T-helper 17 cell (primary cell): Measurements from ENCODE around the gene BAK1. TPM values are rescaled to one million over a fixed set of nuclear protein-coding genes. Genes with fewer than 3 reads are reported as not detected.
"Not testable (repeated sequence)": the region's sequence is repeated elsewhere in the genome, so short reads cannot be mapped to it uniquely, and the experiment has no call there.

ENCODE experiments used
- ATAC-seq: fragments of 150-1000 bp; cut with Tn5 transposase; 2 replicates; pipeline ENCODE4 v1.10.0; 2021; ENCODE audit warnings: mild to moderate bottlenecking, moderate library complexity
- DNase-seq, 3 donors: peaks; one replicate each; pipeline versions ENCODE4 v3.0.0 to v3.0.0-alpha.2; 2020 to 2021
- H3K9me3 ChIP-seq: one replicate; pipeline ENCODE4 v1.7.0; 2013; ENCODE audit warnings: low read length, mild to moderate bottlenecking; ENCODE audit not compliant: control insufficient read depth, poor library complexity, severe bottlenecking
- H3K27ac Mint-ChIP-seq: one replicate; pipeline ENCODE4 v1.8.0; 2022; ENCODE audit warnings: mild to moderate bottlenecking, moderate library complexity, mixed read lengths
- H3K27me3 Mint-ChIP-seq: one replicate; pipeline ENCODE4 v1.8.0; 2022; ENCODE audit warnings: mixed read lengths
- H3K36me3 Mint-ChIP-seq: one replicate; pipeline ENCODE4 v1.8.0; 2022; ENCODE audit warnings: low read depth, mixed read lengths
- H3K4me1 Mint-ChIP-seq: one replicate; pipeline ENCODE4 v1.8.0; 2022; ENCODE audit warnings: mild to moderate bottlenecking, mixed read lengths
- H3K4me3 Mint-ChIP-seq: one replicate; pipeline ENCODE4 v1.8.0; 2022; ENCODE audit warnings: mild to moderate bottlenecking, moderate library complexity, mixed read lengths
- total RNA-seq, 4 donors: library from RNA in 2 of 4; stranded (reverse) in 2 of 4; gene quantifications; one replicate each; pipeline ENCODE4 v1.2.3 and lab custom pipeline; 2022 to 2026

BAK1 gene
- total RNA-seq, 2 donors from 2014 or later: 27.7 to 34.6 TPM

DNA sequence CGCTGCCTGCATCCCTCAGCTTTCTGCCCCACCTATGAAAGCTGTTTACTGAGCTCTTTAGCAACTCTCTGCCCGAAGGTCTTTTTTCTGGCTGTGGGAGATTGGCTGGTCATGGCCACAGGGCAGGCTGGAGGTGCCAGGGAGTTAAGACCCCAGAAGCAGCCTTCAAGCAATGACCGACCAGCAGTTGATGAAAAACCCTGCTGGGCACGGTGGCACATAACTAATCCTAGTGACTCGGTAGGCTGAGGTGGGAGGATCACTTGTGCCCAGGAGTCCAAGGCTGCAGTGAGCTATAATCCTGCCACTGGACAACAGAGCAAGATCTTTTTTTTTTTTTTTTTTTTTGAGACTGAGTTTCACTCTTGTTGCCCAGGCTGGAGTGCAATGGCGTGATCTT lies 20.7 kb upstream of the BAK1 start:
- H3K9me3 ChIP-seq: no peaks in the 10 kb centered on the region
- H3K4me1 Mint-ChIP-seq: peaks cover 7% of the 10 kb centered on the region
- ATAC-seq (no peak), DNase-seq (no peak)
- no peaks in the 10 kb centered on the region for H3K36me3 Mint-ChIP-seq
- no peak overlapping the region for H3K27ac Mint-ChIP-seq
- peaks cover 8% of the 10 kb centered on the region for H3K27me3 Mint-ChIP-seq
- H3K4me3 Mint-ChIP-seq: no peak overlapping the region

DNA sequence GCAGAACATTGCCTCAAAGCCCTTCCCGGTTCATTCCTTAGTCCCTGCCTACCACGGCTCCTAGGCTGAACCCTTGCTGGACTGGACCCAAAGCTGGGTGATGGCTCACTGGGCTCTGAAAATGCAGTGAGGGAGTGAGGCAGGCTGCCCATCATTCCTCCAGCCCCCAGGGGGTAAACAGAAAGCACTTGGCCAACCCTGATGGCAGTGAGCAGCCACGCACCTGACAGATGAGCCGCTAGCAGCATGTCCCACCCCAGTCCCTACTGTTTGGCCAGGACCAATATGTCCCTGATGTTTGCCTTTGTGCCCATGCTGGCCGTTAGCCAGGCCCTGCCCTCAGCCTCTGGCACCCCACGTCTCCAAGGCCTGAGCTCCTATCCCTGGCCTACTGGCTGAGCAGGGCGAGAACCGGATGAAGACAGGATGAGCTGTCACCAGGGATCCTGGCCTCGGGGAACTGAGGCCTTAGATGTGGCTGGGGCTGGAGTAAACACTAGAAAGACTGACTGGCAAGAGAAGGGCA lies 19.4 kb upstream of the BAK1 start:
- H3K9me3 ChIP-seq: no peaks in the 10 kb centered on the region
- ATAC-seq (no peak), DNase-seq (no peak)
- no peak overlapping the region for H3K4me3 Mint-ChIP-seq
- H3K27ac Mint-ChIP-seq: no peak overlapping the region
- peaks cover 10% of the 10 kb centered on the region for H3K4me1 Mint-ChIP-seq
- peaks cover 8% of the 10 kb centered on the region for H3K27me3 Mint-ChIP-seq
- H3K36me3 Mint-ChIP-seq: no peaks in the 10 kb centered on the region

GRCh38 chr6:33597551-33598322 lies 17.7 kb upstream of the BAK1 start:
- Mint-ChIP-seq H3K36me3 (no peaks in the 10 kb centered on the region), H3K4me3 (no peak overlapping the region), H3K4me1 (peaks cover 15% of the 10 kb centered on the region), H3K27ac (no peak overlapping the region), H3K27me3 (peaks cover 3% of the 10 kb centered on the region)
- no peaks in the 10 kb centered on the region for H3K9me3 ChIP-seq
- ATAC-seq (no peak), DNase-seq (no peak)

GRCh38 chr6:33596894-33597293 lies 16.8 kb upstream of the BAK1 start:
- H3K36me3 Mint-ChIP-seq, DNase-seq, H3K4me3 Mint-ChIP-seq, ATAC-seq, H3K9me3 ChIP-seq, H3K27me3 Mint-ChIP-seq: not testable (repeated sequence)
- Mint-ChIP-seq H3K27ac (peak overlapping the region; percentile 69), H3K4me1 (peaks cover 22% of the 10 kb centered on the region)

DNA sequence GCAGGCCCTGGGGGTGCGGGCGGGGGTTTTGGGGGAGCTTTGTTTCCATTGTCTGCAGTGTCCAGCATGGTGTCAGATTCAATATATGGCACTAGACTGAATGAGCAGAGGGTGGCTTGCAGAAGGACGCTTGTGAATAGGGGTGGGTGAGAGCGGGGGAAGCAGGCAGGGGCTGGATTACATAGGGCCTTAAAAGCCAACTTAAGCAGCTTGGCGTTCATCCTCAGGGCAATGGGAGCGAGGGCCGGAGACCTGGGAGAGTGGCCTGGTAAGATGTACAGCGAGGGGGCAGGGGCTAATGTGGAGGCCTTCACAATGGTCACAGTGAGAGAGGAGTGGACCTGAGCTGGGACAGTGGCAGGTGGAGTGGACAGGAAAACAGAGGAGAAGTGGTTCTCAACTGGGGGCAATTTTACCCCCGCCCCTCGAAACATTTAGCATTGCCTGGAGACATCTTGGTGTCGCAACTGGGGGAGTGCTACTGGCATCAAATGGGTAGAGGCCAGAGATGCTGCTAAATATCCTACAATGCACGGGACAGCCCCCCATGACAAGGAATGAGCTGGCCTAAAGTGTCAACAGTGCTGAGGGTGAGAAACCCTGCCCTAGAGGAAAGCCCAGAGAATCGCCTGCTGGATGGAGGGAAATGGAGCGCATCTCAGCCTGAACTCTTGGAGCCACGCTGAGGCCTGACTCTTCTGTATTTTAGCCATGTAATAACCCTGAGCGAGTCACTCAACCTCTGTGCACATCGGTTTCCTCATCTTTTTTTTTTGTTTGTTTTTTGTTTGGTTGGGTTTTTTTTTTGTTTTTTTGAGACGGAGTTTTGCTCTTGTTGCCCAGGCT lies 15.1 kb upstream of the BAK1 start:
- no peaks in the 10 kb centered on the region for H3K9me3 ChIP-seq
- DNase-seq (no peak), ATAC-seq (no peak)
- Mint-ChIP-seq H3K27ac (no peak overlapping the region), H3K4me3 (peak overlapping the region; percentile 66), H3K36me3 (no peaks in the 10 kb centered on the region), H3K4me1 (peaks cover 27% of the 10 kb centered on the region), H3K27me3 (no peaks in the 10 kb centered on the region)

GRCh38 chr6:33593414-33593727 lies 13.3 kb upstream of the BAK1 start:
- Mint-ChIP-seq H3K4me3 (peak overlapping the region; percentile 89), H3K27ac (peak overlapping the region; percentile 88), H3K4me1 (peaks cover 27% of the 10 kb centered on the region), H3K27me3 (no peaks in the 10 kb centered on the region), H3K36me3 (no peaks in the 10 kb centered on the region)
- ATAC-seq (no peak), DNase-seq (no peak)
- H3K9me3 ChIP-seq: no peaks in the 10 kb centered on the region

DNA sequence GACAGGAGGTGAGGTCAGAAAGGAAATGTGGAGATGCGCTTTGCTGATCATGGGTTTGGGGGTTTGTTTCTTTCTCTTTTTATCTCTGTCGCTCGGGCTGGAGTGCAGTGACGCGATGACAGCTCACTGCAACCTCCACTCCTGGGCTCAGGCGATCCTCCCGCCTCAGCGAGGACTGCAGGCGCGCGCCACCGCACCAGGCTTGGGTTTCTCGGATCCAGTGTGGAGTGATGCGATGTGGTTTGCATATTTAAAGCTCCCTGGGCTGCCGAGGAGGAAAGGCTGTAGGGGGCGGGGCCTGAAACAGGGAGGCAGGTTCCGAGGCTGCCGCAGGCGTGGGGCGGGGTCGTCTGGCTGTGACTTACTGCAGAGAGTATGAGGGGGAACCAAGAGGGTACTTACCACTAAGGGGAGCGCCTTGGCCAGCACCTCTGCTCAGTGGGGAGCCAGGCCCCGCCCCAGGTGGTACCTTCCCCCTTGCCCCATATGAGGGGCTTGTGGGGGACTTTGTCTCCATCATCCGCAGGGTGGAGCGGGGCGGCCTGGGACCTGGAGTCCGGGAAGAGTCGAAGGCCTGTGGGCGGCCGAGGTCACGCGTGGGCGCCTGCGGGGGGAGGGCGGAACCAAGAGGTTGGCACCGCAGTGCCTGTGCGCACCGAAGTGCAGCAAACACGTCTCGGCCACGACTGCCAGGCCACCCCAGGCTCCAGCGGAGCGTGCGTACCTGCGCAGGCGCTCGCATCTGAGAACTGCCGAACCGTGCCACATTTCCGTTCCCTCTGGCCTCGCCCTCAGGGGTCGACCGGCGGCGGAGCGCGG lies 12.7 kb upstream of the BAK1 start:
- H3K27ac Mint-ChIP-seq: peak overlapping the region; percentile 88
- ATAC-seq: peak; percentile 83
- H3K27me3 Mint-ChIP-seq: no peaks in the 10 kb centered on the region
- H3K4me1 Mint-ChIP-seq: peaks cover 27% of the 10 kb centered on the region
- H3K36me3 Mint-ChIP-seq: no peaks in the 10 kb centered on the region
- no peaks in the 10 kb centered on the region for H3K9me3 ChIP-seq
- DNase-seq: peak; percentile 27 to 38 (median 29)
- peak overlapping the region; percentile 89 for H3K4me3 Mint-ChIP-seq

DNA sequence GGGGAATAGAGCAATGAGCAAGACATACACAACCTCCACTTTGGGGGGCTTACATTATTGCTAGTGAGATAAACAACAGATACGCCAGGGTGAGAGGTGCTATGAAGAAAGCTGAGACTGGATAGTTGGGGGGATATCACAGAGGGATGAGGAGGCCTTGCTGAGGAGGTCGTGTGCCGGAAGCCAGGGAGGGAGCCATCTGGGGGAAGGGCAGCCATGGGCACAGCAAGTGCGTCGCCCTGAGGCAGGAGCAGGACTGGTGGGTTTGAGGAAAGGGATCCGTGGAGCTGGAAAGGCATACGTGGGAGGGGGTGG lies 12.2 kb upstream of the BAK1 start:
- no peak for DNase-seq
- peak overlapping the region; percentile 89 for H3K4me3 Mint-ChIP-seq
- H3K27ac Mint-ChIP-seq: peak overlapping the region; percentile 88
- no peak for ATAC-seq
- no peaks in the 10 kb centered on the region for H3K36me3 Mint-ChIP-seq
- no peaks in the 10 kb centered on the region for H3K9me3 ChIP-seq
- no peaks in the 10 kb centered on the region for H3K27me3 Mint-ChIP-seq
- H3K4me1 Mint-ChIP-seq: peaks cover 24% of the 10 kb centered on the region

GRCh38 chr6:33591424-33592032 lies 11.5 kb upstream of the BAK1 start:
- Mint-ChIP-seq H3K27ac (peak overlapping the region; percentile 88), H3K27me3 (no peaks in the 10 kb centered on the region), H3K4me3 (peak overlapping the region; percentile 15), H3K36me3 (no peaks in the 10 kb centered on the region), H3K4me1 (peaks cover 24% of the 10 kb centered on the region)
- ATAC-seq (no peak), DNase-seq (no peak)
- H3K9me3 ChIP-seq: no peaks in the 10 kb centered on the region

DNA sequence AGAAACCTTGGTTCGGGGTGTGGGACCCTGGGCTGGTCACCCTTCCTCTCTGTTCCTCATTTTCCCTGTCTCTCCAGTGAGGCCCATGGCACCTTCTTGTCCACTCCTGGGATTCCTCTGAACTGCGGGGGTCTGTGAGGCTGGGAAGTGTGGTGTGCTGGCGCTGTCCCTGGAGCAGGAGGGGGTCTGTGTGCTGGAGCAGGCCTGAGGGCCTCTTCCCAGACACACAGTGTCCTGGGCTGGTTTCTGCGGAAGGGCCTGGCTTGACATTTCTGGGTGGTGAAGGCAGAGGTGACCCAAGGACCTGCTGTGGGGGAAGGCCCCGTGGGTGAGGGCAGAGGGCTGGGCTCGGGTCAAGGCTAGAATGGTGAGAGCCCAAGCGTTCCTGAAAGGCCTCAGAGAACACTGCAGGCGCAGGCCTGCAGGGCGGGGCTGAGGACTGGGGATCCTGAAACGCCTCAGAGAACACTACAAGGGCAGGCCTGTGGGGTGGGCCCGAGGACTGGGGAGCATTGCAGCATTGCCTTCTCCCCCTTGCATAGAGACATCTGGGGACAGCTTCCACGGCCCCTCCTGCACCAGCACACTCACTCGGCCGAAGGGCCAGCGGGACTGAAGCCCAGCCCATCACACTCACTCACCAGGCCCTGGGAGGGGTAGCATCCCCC lies 10.6 kb upstream of the BAK1 start:
- ATAC-seq (no peak), DNase-seq (no peak)
- Mint-ChIP-seq H3K4me1 (peaks cover 26% of the 10 kb centered on the region), H3K4me3 (no peak overlapping the region), H3K27ac (no peak overlapping the region), H3K27me3 (no peaks in the 10 kb centered on the region), H3K36me3 (no peaks in the 10 kb centered on the region)
- H3K9me3 ChIP-seq: no peaks in the 10 kb centered on the region

DNA sequence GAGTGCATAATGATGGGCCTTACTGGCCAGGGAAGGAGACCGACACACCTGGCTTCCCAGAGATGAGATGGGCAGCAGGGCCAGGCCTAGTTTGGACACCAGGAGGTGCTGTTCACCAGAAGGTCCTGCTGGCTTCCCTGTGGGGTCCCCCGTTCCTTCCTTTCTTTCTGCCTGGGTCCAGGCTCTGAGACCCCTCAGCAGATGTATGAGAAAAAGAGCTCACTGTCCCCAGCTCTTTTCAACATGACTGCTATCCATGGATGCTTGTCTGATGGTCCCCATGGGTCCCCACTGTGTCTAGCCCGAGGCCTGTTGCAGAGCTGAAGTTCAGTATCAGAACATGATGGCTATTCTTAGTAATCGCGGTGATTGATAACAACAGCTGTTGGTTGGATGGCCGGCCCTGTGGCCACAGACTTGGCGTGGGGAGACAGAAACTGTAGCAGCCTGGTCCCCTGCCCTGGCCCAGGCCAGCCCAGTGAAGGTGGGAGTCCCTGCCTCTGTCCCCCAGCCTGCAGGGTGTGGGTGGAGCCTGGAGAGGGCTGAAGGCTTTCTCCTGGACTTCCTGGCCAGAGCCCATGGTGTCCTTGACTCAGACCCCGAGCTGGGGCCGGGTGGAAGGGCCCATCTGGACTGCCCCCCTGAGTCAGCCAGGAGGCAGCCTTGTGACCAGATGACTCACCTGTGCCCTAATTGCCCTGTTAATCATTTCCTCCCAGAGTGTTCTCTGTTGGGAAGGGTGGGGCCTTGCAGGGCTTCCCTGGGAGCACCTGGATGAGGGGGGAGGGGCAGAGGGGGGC lies 9.9 kb upstream of the BAK1 start:
- Mint-ChIP-seq H3K4me3 (no peak overlapping the region), H3K27ac (peak overlapping the region; percentile 27), H3K4me1 (peaks cover 30% of the 10 kb centered on the region), H3K27me3 (no peaks in the 10 kb centered on the region), H3K36me3 (no peaks in the 10 kb centered on the region)
- DNase-seq (peak in 1 of 3 donors; percentile 31), ATAC-seq (no peak)
- no peaks in the 10 kb centered on the region for H3K9me3 ChIP-seq

- no peaks in the 10 kb centered on the region for H3K36me3 Mint-ChIP-seq
- DNase-seq (no peak), ATAC-seq (no peak)
- no peaks in the 10 kb centered on the region for H3K9me3 ChIP-seq
- no peaks in the 10 kb centered on the region for H3K27me3 Mint-ChIP-seq
- H3K27ac Mint-ChIP-seq: no peak overlapping the region
- H3K4me3 Mint-ChIP-seq: no peak overlapping the region
- peaks cover 28% of the 10 kb centered on the region for H3K4me1 Mint-ChIP-seq
Observed at GRCh38 chr6:33589392-33589730, 9.3 kb upstream of the BAK1 start.
